Liver (tissue), 9 donors: ENCODE results near the gene PPP2R2B. TPM values are rescaled to one million over a fixed set of nuclear protein-coding genes. Genes with fewer than 3 reads are reported as not detected.

Experiments
- DNase-seq: peaks from one replicate; pipeline ENCODE4 v3.0.0-alpha.2; 2017; ENCODE audit warnings: low spot score
- H3K27ac ChIP-seq, 2 donors: one replicate each; pipeline ENCODE4 v1.7.0; 2013; ENCODE audit warnings: inconsistent platforms in 2 of 2, low read length in 2 of 2, control low read depth in 1 of 2, low read depth in 1 of 2, mild to moderate bottlenecking in 1 of 2
- H3K27me3 ChIP-seq, 4 donors: one replicate each; pipeline versions ENCODE4 v1.6.1 to v1.7.0; 2013; ENCODE audit warnings: low read length in 3 of 4, inconsistent platforms in 1 of 4, mild to moderate bottlenecking in 1 of 4, moderate library complexity in 1 of 4; ENCODE audit not compliant: control insufficient read depth in 4 of 4, insufficient read depth in 4 of 4
- H3K36me3 ChIP-seq, 4 donors: one replicate each; pipeline versions ENCODE4 v1.6.1 to v1.7.0; 2013; ENCODE audit warnings: low read length in 3 of 4, mild to moderate bottlenecking in 3 of 4, low read depth in 1 of 4, moderate library complexity in 1 of 4; ENCODE audit not compliant: control insufficient read depth in 4 of 4, insufficient read depth in 3 of 4
- H3K4me1 ChIP-seq, 4 donors: one replicate each; pipeline versions ENCODE4 v1.6.1 to v1.7.0; 2013; ENCODE audit warnings: low read length in 3 of 4, mild to moderate bottlenecking in 3 of 4, moderate library complexity in 1 of 4; ENCODE audit not compliant: control insufficient read depth in 4 of 4, insufficient read depth in 4 of 4
- H3K4me3 ChIP-seq, 3 donors: one replicate each; pipeline versions ENCODE4 v1.6.1 to v1.7.0; 2013; ENCODE audit warnings: low read length in 3 of 3, control low read depth in 1 of 3, low read depth in 1 of 3, mild to moderate bottlenecking in 1 of 3
- H3K9ac ChIP-seq, 2 donors: one replicate each; pipeline ENCODE4 v1.7.0; 2013; ENCODE audit warnings: low read length in 2 of 2, mild to moderate bottlenecking in 2 of 2, moderate library complexity in 2 of 2, control low read depth in 1 of 2, low read depth in 1 of 2
- H3K9me3 ChIP-seq, 4 donors: one replicate each; pipeline versions ENCODE4 v1.6.1 to v1.7.0; 2013; ENCODE audit warnings: low read length in 3 of 4; ENCODE audit not compliant: control insufficient read depth in 4 of 4
- CTCF ChIP-seq: fragments of 150-350 bp; IDR thresholded peaks from 2 replicates; pipeline ENCODE4 v1.5.1; 2017; ENCODE audit warnings: improper control_type of control experiment, low read depth, low read length; ENCODE audit not compliant: missing input control
- EGR1 ChIP-seq, 2 donors: IDR thresholded peaks; 2 replicates each; pipeline ENCODE4 v1.6.1; 2016 to 2018; ENCODE audit warnings: antibody characterized with exemption in 2 of 2, low read depth in 2 of 2
- FOXA1 ChIP-seq: IDR thresholded peaks from 2 replicates; pipeline ENCODE4 v1.6.1; 2016; ENCODE audit warnings: antibody characterized with exemption
- FOXA2 ChIP-seq: IDR thresholded peaks from 2 replicates; pipeline ENCODE4 v1.6.1; 2016; ENCODE audit warnings: antibody characterized with exemption
- GABPA ChIP-seq, 2 donors: IDR thresholded peaks in 1 of 2; conservative IDR thresholded peaks in 1 of 2; 2 replicates each; pipeline ENCODE4 v1.6.1; 2016; ENCODE audit warnings: antibody characterized with exemption in 2 of 2, mild to moderate bottlenecking in 1 of 2, moderate library complexity in 1 of 2
- HNF4A ChIP-seq, 2 donors: conservative IDR thresholded peaks; 2 replicates each; pipeline ENCODE4 v1.6.1; 2016; ENCODE audit warnings: antibody characterized with exemption in 2 of 2, mild to moderate bottlenecking in 2 of 2
- HNF4G ChIP-seq: IDR thresholded peaks from 2 replicates; pipeline ENCODE4 v1.6.1; 2016; ENCODE audit warnings: antibody characterized with exemption
- JUND ChIP-seq, 2 donors: IDR thresholded peaks; 2 replicates each; pipeline ENCODE4 v1.6.1; 2016; ENCODE audit warnings: antibody characterized with exemption in 2 of 2
- NR2F2 ChIP-seq: IDR thresholded peaks from 2 replicates; pipeline ENCODE4 v1.6.1; 2016; ENCODE audit warnings: antibody characterized with exemption
- RAD21 ChIP-seq, 2 donors: IDR thresholded peaks; 2 replicates each; pipeline ENCODE4 v1.6.1; 2016; ENCODE audit warnings: antibody characterized with exemption in 2 of 2, mild to moderate bottlenecking in 2 of 2
- RXRA ChIP-seq, 2 donors: IDR thresholded peaks; 2 replicates each; pipeline ENCODE4 v1.6.1; 2017 to 2018; ENCODE audit warnings: antibody characterized with exemption in 2 of 2, mild to moderate bottlenecking in 1 of 2
- SP1 ChIP-seq: IDR thresholded peaks from 2 replicates; pipeline ENCODE4 v1.6.1; 2018; ENCODE audit warnings: antibody characterized with exemption, mild to moderate bottlenecking
- TAF1 ChIP-seq: conservative IDR thresholded peaks from 2 replicates; pipeline ENCODE4 v1.6.1; 2016; ENCODE audit warnings: antibody characterized with exemption, mild to moderate bottlenecking
- YY1 ChIP-seq: IDR thresholded peaks from 2 replicates; pipeline ENCODE4 v1.6.1; 2016; ENCODE audit warnings: antibody characterized with exemption, mild to moderate bottlenecking
- WGBS: extraction: QIAGEN DNeasy Blood & Tissue Kit; methylation state at CpG from one replicate; pipeline ENCODE4 v1.1.7; 2013; 5-methylcytosine and 5-hydroxymethylcytosine counted together
- polyA plus RNA-seq, 2 donors: library from polyadenylated mRNA; stranded (reverse) in 1 of 2; unstranded in 1 of 2; fragments of 200-250 nt in 1 of 2; fragments of >200 nt in 1 of 2; fragmentation: Nextera tagmentation in 1 of 2; extraction: Ambion mirVana in 1 of 2; gene quantifications; one replicate each; pipeline versions ENCODE4 v1.2.1 to v1.2.3, GENCODE V29; 2013 to 2015
- total RNA-seq, 2 donors: library from RNA; depleted of rRNA; stranded (reverse); fragments of >200 nt; gene quantifications; one replicate each; pipeline ENCODE4 v1.2.3, GENCODE V29; 2014
- TF ChIP-seq, protein P1 (sequence below): IDR thresholded peaks from 2 replicates; pipeline ENCODE4 v1.6.1; 2016; ENCODE audit warnings: antibody characterized with exemption
- TF ChIP-seq, protein P2 (sequence below): IDR thresholded peaks from 2 replicates; pipeline ENCODE4 v1.6.1; 2016; ENCODE audit warnings: antibody characterized with exemption, mild to moderate bottlenecking
- TF ChIP-seq, protein P3 (sequence below): IDR thresholded peaks from 2 replicates; pipeline ENCODE4 v1.6.1; 2016; ENCODE audit warnings: antibody characterized with exemption
- TF ChIP-seq, protein P4 (sequence below): IDR thresholded peaks from 2 replicates; pipeline ENCODE4 v1.6.1; 2016; ENCODE audit warnings: antibody characterized with exemption
- donor health status: healthy.
- donor health status: healthy.
- donor health status: healthy.
- donor health status: healthy.
- donor health status: healthy.

Gene PPP2R2B
- total and polyA plus RNA-seq, 4 donors: 0.15 to 6.3 (median 0.40) TPM

GRCh38 chr5:146924132-146924531 lies 45.6 kb upstream of the PPP2R2B start (continued):
- TF ChIP-seq, protein P1, sequence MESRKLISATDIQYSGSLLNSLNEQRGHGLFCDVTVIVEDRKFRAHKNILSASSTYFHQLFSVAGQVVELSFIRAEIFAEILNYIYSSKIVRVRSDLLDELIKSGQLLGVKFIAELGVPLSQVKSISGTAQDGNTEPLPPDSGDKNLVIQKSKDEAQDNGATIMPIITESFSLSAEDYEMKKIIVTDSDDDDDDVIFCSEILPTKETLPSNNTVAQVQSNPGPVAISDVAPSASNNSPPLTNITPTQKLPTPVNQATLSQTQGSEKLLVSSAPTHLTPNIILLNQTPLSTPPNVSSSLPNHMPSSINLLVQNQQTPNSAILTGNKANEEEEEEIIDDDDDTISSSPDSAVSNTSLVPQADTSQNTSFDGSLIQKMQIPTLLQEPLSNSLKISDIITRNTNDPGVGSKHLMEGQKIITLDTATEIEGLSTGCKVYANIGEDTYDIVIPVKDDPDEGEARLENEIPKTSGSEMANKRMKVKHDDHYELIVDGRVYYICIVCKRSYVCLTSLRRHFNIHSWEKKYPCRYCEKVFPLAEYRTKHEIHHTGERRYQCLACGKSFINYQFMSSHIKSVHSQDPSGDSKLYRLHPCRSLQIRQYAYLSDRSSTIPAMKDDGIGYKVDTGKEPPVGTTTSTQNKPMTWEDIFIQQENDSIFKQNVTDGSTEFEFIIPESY: no peak
- no peak for TF ChIP-seq RAD21 (IDR thresholded peaks at IDR 0.05)
- TF ChIP-seq HNF4G: no peak
- no peak for TF ChIP-seq FOXA2
- TF ChIP-seq HNF4A (conservative IDR thresholded peaks at IDR 0.05): no peak

GRCh38 chr5:146921225-146921624 lies 42.7 kb upstream of the PPP2R2B start:
- WGBS: 85% methylated on average over 4 of the region's 4 CpGs
- Histone ChIP-seq H3K27me3 (no peaks in the 10 kb centered on the region), H3K36me3 (no peaks in the 10 kb centered on the region), H3K4me1 (no peaks in the 10 kb centered on the region), H3K4me3 (no peak overlapping the region), H3K9ac (no peak overlapping the region), H3K9me3 (no peaks in the 10 kb centered on the region), H3K27ac (no peak overlapping the region)
- DNase-seq: no peak
- TF ChIP-seq SP1 (no peak), YY1 (no peak), CTCF (no peak), HNF4G (no peak), EGR1 (IDR thresholded peaks at IDR 0.05; ENCODE audit: low read depth in 2 of 2) (no peak), GABPA (IDR thresholded peaks at IDR 0.05 in 1 of 2, conservative IDR thresholded peaks at IDR 0.05 in 1 of 2) (no peak), RAD21 (IDR thresholded peaks at IDR 0.05) (no peak), FOXA2 (no peak), JUND (IDR thresholded peaks at IDR 0.05) (no peak), NR2F2 (no peak), HNF4A (conservative IDR thresholded peaks at IDR 0.05) (no peak), RXRA (IDR thresholded peaks at IDR 0.05) (no peak), TAF1 (no peak), FOXA1 (no peak)
- TF ChIP-seq, protein P2, sequence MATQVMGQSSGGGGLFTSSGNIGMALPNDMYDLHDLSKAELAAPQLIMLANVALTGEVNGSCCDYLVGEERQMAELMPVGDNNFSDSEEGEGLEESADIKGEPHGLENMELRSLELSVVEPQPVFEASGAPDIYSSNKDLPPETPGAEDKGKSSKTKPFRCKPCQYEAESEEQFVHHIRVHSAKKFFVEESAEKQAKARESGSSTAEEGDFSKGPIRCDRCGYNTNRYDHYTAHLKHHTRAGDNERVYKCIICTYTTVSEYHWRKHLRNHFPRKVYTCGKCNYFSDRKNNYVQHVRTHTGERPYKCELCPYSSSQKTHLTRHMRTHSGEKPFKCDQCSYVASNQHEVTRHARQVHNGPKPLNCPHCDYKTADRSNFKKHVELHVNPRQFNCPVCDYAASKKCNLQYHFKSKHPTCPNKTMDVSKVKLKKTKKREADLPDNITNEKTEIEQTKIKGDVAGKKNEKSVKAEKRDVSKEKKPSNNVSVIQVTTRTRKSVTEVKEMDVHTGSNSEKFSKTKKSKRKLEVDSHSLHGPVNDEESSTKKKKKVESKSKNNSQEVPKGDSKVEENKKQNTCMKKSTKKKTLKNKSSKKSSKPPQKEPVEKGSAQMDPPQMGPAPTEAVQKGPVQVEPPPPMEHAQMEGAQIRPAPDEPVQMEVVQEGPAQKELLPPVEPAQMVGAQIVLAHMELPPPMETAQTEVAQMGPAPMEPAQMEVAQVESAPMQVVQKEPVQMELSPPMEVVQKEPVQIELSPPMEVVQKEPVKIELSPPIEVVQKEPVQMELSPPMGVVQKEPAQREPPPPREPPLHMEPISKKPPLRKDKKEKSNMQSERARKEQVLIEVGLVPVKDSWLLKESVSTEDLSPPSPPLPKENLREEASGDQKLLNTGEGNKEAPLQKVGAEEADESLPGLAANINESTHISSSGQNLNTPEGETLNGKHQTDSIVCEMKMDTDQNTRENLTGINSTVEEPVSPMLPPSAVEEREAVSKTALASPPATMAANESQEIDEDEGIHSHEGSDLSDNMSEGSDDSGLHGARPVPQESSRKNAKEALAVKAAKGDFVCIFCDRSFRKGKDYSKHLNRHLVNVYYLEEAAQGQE: no peak
- TF ChIP-seq, protein P3, sequence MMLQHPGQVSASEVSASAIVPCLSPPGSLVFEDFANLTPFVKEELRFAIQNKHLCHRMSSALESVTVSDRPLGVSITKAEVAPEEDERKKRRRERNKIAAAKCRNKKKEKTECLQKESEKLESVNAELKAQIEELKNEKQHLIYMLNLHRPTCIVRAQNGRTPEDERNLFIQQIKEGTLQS: no peak
- TF ChIP-seq, protein P4, sequence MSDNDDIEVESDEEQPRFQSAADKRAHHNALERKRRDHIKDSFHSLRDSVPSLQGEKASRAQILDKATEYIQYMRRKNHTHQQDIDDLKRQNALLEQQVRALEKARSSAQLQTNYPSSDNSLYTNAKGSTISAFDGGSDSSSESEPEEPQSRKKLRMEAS: no peak
- TF ChIP-seq, protein P1: no peak
